ENCODE measurements around the gene GPR157. TPM values are rescaled to one million over a fixed set of nuclear protein-coding genes. Genes with fewer than 3 reads are reported as not detected.

GPR157 gene
- total RNA-seq, 1 donor from 2014 or later = 19.4 TPM

DNA sequence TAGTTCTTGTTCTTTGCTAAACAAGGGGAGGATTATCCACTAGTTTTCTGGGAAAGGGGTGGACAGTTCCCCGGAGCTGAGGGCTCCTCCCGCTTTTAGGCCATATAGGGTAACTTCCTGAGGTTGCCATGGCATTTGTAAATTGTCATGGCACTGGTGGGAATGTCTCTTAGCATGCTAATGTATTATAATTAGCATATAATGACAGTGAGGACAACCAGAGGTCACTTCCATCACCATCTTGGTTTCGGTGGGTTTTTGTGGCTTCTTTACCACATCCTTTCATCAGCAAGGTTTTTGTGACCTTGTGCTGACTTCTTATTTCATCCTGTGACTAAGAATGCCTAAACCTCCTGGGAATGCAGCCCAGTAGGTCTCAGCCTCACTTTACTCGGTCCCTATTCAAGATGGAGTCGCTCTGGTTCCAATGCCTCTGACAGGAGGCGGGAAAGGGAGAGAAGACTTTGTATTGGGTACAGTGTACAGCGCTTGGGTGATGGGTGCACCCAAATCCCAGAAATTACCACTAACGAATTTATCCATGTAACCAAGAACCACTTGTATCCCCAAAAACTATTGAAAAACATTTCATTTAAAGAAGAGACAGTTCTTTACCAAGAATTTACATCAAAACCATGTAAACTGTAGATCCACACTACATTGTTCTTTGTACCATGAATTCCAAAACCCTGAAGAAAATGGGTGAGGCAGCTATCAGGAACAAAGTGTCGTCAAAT lies 50.7 kb downstream of the GPR157 start:
- Histone ChIP-seq H3K36me3 (no peaks in the 10 kb centered on the region), H3K4me3 (no peak overlapping the region), H3K27ac (peak overlapping the region; percentile 53), H3K4me1 (peaks cover 34% of the 10 kb centered on the region), H3K9me3 (no peaks in the 10 kb centered on the region), H3K27me3 (no peaks in the 10 kb centered on the region)
- TF ChIP-seq POLR2A (IDR thresholded peaks at IDR 0.05) (no peak), POLR2AphosphoS5 (IDR thresholded peaks at IDR 0.05; ENCODE audit: insufficient read depth in 1 of 2, low read depth in 1 of 2) (no peak)
- TF ChIP-seq, protein P1, sequence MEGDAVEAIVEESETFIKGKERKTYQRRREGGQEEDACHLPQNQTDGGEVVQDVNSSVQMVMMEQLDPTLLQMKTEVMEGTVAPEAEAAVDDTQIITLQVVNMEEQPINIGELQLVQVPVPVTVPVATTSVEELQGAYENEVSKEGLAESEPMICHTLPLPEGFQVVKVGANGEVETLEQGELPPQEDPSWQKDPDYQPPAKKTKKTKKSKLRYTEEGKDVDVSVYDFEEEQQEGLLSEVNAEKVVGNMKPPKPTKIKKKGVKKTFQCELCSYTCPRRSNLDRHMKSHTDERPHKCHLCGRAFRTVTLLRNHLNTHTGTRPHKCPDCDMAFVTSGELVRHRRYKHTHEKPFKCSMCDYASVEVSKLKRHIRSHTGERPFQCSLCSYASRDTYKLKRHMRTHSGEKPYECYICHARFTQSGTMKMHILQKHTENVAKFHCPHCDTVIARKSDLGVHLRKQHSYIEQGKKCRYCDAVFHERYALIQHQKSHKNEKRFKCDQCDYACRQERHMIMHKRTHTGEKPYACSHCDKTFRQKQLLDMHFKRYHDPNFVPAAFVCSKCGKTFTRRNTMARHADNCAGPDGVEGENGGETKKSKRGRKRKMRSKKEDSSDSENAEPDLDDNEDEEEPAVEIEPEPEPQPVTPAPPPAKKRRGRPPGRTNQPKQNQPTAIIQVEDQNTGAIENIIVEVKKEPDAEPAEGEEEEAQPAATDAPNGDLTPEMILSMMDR (IDR thresholded peaks at IDR 0.05) = no peak
- intact Hi-C loops (cut with DNase I) = no loop called here
- no peak for DNase-seq (ENCODE audit: extremely low spot score in 2 of 2)

DNA sequence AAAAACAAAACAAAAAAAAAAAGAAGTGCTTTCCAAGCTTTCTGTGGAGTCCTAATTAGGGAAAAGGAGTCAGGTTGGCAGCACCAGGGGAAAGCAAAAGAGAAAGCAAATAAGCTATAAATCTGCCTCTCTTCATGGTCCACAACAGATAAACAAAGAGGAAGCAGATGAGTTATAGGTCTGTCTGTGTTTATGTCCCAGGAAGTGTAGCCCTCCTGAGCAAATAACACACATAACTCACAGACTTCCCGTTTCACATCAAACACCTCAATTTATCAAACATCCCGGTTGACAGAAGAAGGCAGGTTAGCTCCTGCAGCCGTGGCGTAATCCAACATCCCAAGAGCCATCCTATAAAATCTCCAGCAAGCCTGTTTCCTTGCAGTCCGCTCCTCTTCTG lies 53.9 kb downstream of the GPR157 start:
- intact Hi-C loops (cut with DNase I) = no loop called here
- no peaks in the 10 kb centered on the region for H3K9me3 ChIP-seq
- H3K36me3 ChIP-seq = no peaks in the 10 kb centered on the region
- TF ChIP-seq POLR2AphosphoS5 (IDR thresholded peaks at IDR 0.05; ENCODE audit: insufficient read depth in 1 of 2, low read depth in 1 of 2) (peak in 1 of 2 donors; percentile 54), POLR2A (IDR thresholded peaks at IDR 0.05) (no peak)
- no peak overlapping the region for H3K4me3 ChIP-seq
- H3K27me3 ChIP-seq = no peaks in the 10 kb centered on the region
- peak overlapping the region; percentile 66 for H3K27ac ChIP-seq
- no peak for DNase-seq (ENCODE audit: extremely low spot score in 2 of 2)
- H3K4me1 ChIP-seq = peaks cover 26% of the 10 kb centered on the region

DNA sequence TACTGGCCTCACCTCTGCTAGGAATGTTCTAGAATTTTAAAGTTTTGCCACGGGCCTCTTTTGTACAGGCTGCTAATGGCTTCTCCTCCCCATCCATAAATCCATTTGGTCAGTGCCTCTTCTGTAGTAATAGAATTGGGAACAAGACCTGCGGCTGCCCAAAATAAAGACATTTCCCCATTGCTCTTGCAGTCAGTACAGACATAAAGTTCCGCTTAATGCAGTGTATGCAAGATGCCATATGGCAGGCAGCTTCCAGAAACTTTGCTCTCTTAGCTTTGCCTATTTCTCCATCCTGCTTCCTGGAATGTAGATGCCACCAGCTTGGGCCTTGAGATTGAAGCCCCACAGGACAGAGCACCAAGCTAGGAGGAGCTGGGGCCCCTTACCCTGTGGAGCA lies 55.8 kb downstream of the GPR157 start:
- H3K4me1 ChIP-seq = peaks cover 33% of the 10 kb centered on the region
- TF ChIP-seq, protein P1 (IDR thresholded peaks at IDR 0.05) = no peak
- TF ChIP-seq POLR2A (IDR thresholded peaks at IDR 0.05) (no peak), POLR2AphosphoS5 (IDR thresholded peaks at IDR 0.05; ENCODE audit: insufficient read depth in 1 of 2, low read depth in 1 of 2) (no peak)
- H3K36me3 ChIP-seq = no peaks in the 10 kb centered on the region
- no peak overlapping the region for H3K4me3 ChIP-seq
- intact Hi-C loops (cut with DNase I) = no loop called here
- H3K9me3 ChIP-seq = no peaks in the 10 kb centered on the region
- H3K27me3 ChIP-seq = no peaks in the 10 kb centered on the region
- H3K27ac ChIP-seq = no peak overlapping the region
- no peak for DNase-seq (ENCODE audit: extremely low spot score in 2 of 2)

DNA sequence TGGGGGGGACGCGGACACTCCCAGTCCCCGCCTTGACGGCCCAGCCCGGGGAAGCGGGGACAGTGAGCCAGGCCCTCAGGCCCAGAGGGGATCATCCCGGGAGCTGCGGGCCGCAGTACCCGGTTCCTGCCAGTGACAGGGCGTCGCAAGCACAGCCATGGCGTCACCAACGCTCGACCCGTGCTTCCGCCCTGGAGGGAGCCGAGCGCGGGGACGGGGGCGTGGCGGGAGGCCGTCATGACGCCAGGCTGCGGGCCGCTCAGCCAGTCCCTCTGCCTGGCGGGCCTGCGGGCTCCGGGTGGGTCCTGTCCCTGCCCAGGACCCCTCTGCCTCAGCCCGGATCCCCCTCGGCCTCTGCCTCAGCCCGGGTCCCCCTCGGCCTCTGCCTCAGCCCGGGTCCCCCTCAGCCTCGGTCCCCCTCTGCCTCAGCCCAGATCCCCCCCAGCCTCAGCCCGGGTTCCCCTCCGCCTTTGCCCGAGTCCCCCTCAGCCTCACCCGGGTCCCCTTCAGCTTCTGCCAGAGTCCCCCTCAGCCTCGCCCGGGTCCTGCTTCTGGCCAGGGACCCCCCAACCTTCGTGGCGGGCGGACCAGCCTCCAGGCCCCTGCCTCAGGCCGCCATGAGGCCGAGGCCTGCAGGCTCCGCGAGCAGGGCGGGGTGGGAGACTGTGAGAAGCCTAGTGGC lies 57.2 kb downstream of the GPR157 start:
- H3K4me3 ChIP-seq = no peak overlapping the region

DNA sequence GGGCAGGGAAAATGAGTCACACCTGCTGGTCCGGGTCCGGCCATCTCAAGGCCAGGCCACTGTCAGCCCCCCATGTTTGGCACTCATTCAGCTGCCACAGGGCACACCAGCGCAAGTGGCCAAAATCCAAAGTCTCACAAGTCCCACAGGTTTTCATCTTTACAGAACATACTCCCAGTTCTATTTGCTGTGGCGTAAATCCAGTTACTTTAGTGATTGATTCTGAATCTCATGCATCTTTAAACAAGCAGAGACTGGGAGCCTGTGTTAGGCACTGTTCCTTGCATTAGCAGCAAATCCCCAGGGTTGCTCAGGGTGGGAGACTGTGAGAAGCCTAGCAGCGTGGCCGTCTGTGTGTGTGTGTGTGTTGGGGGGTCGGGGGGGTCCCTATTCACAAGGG lies 58.4 kb downstream of the GPR157 start:
- Histone ChIP-seq H3K27ac (peak overlapping the region; percentile 84), H3K36me3 (no peaks in the 10 kb centered on the region), H3K27me3 (no peaks in the 10 kb centered on the region), H3K4me3 (no peak overlapping the region), H3K4me1 (peaks cover 44% of the 10 kb centered on the region), H3K9me3 (no peaks in the 10 kb centered on the region)
- intact Hi-C loops (cut with DNase I) = no loop called here
- DNase-seq (ENCODE audit: extremely low spot score in 2 of 2) = no peak
- TF ChIP-seq POLR2A (IDR thresholded peaks at IDR 0.05) (no peak), POLR2AphosphoS5 (IDR thresholded peaks at IDR 0.05; ENCODE audit: insufficient read depth in 1 of 2, low read depth in 1 of 2) (no peak)
- TF ChIP-seq, protein P1 (IDR thresholded peaks at IDR 0.05) = no peak

More for the DNA sequence above, 57.2 kb downstream of the GPR157 start:
- no peaks in the 10 kb centered on the region for H3K9me3 ChIP-seq
- DNase-seq (ENCODE audit: extremely low spot score in 2 of 2) = no peak
- intact Hi-C loops (cut with DNase I) = no loop called here
- H3K4me1 ChIP-seq = peaks cover 41% of the 10 kb centered on the region
- H3K27ac ChIP-seq = peak overlapping the region; percentile 84
- no peaks in the 10 kb centered on the region for H3K27me3 ChIP-seq
- TF ChIP-seq POLR2A (IDR thresholded peaks at IDR 0.05) (no peak), POLR2AphosphoS5 (IDR thresholded peaks at IDR 0.05; ENCODE audit: insufficient read depth in 1 of 2, low read depth in 1 of 2) (no peak)
- TF ChIP-seq, protein P1 (IDR thresholded peaks at IDR 0.05) = no peak
- H3K36me3 ChIP-seq = no peaks in the 10 kb centered on the region

Measured in vagina (tissue), 2 donors.